GM12878 (cell line): Measurements from ENCODE around the gene CLEC4E. TPM values are rescaled to one million over a fixed set of nuclear protein-coding genes. Genes with fewer than 3 reads are reported as not detected.
A peak's percentile ranks its signal among the peaks of the same experiment; 100 is the strongest.

Experiments used
- ATAC-seq: fragments of 200-7000 bp; cut with Tn5 transposase; 3 replicates; pipeline ENCODE4 v1.9.1; 2020; ENCODE audit warnings: mild to moderate bottlenecking, moderate library complexity
- BruUV-seq: library from RNA; stranded (reverse); fragments of 400-500 nt; replicated peaks from 2 replicates; lab custom pipeline; 2021; lab: Mats Ljungman, UMichigan
- CTCF ChIA-PET: fragments of 300-600 bp; sonication (Branson Sonifier 250); formaldehyde crosslinking; extraction: SDS; loops from one replicate; lab custom pipeline; 2021; ENCODE audit warnings: inconsistent platforms; lab: Yijun Ruan, JAX
- POLR2A ChIA-PET: fragments of 350-600 bp; formaldehyde crosslinking; extraction: SDS; loops from one replicate; lab custom pipeline; 2021; ENCODE audit warnings: inconsistent platforms; lab: Charles Lee
- RAD21 ChIA-PET: fragments of 300-600 bp; sonication (Branson Sonifier 250); formaldehyde crosslinking; loops from one replicate; lab custom pipeline; 2023; ENCODE audit warnings: antibody characterized with exemption; ENCODE audit not compliant: unreplicated experiment; lab: Charles Lee
- SMC1A ChIA-PET: fragments of 300-600 bp; sonication (Branson Sonifier 250); formaldehyde crosslinking; loops from one replicate; lab custom pipeline; 2023; ENCODE audit not compliant: unreplicated experiment, uncharacterized antibody; lab: Charles Lee
- DNase-seq: peaks from one replicate; pipeline ENCODE4 v3.0.0-alpha.2; 2011; ENCODE audit warnings: low read depth, low spot score
- FAIRE-seq: peaks from 3 replicates; lab custom pipeline; 2011; peaks lifted over from hg19 to GRCh38; lab: Jason Lieb, UNC
- H2AFZ ChIP-seq: 2 replicates; pipeline ENCODE4 v1.6.0; 2011; ENCODE audit warnings: low read depth, low read length, control low read depth; ENCODE audit not compliant: control insufficient read depth
- H3K27ac ChIP-seq: 2 replicates; pipeline ENCODE4 v1.5.1; 2011; ENCODE audit warnings: control low read depth; ENCODE audit not compliant: control insufficient read depth, insufficient read depth
- H3K27me3 ChIP-seq, 2 experiments: replicated peaks in 1 of 2; 2 replicates each; pipeline versions ENCODE4 v1.6.0 to v1.6.1; 2011; ENCODE audit warnings: low read length in 1 of 2; ENCODE audit not compliant: control insufficient read depth in 2 of 2, insufficient read depth in 2 of 2
- H3K36me3 ChIP-seq, 2 experiments: 2 replicates each; pipeline ENCODE4 v1.5.1; 2011; ENCODE audit warnings: low read length in 1 of 2; ENCODE audit not compliant: control insufficient read depth in 2 of 2, insufficient read depth in 2 of 2
- H3K4me1 ChIP-seq: 2 replicates; pipeline ENCODE4 v1.6.1; 2011; ENCODE audit warnings: mild to moderate bottlenecking, low read length, moderate library complexity, mixed read lengths; ENCODE audit not compliant: control insufficient read depth, insufficient read depth
- H3K4me2 ChIP-seq: 2 replicates; pipeline ENCODE4 v1.6.0; 2011; ENCODE audit warnings: control low read depth; ENCODE audit not compliant: control insufficient read depth, insufficient read depth
- H3K4me3 ChIP-seq: fragments of 200-600 bp; sonication (generic); 2 replicates; pipeline ENCODE4 v1.5.1; 2016
- H3K79me2 ChIP-seq: 2 replicates; pipeline ENCODE4 v1.6.0; 2011; ENCODE audit warnings: low read length; ENCODE audit not compliant: control insufficient read depth, insufficient read depth
- H3K9ac ChIP-seq: 2 replicates; pipeline ENCODE4 v1.8.0; 2011; ENCODE audit warnings: low read length, control low read depth, mixed read lengths; ENCODE audit not compliant: control insufficient read depth, insufficient read depth
- H3K9me3 ChIP-seq: replicated peaks from 3 replicates; pipeline ENCODE4 v1.5.1; 2011; ENCODE audit warnings: mild to moderate bottlenecking, low read length; ENCODE audit not compliant: control insufficient read depth, insufficient read depth
- H4K20me1 ChIP-seq: 2 replicates; pipeline ENCODE4 v1.6.0; 2011; ENCODE audit not compliant: control insufficient read depth, insufficient read depth
- CTCF ChIP-seq, 3 experiments: IDR thresholded peaks in 2 of 3; conservative IDR thresholded peaks in 1 of 3; 2 replicates each; pipeline ENCODE4 v1.5.1; 2011; ENCODE audit warnings: low read depth in 3 of 3, low read length in 3 of 3, mild to moderate bottlenecking in 3 of 3, control low read depth in 2 of 3, moderate library complexity in 2 of 3, inconsistent platforms in 1 of 3, mixed read lengths in 1 of 3; ENCODE audit not compliant: control insufficient read depth in 2 of 3, insufficient read depth in 1 of 3; ENCODE audit errors: extremely low read depth in 1 of 3
- ESRRA ChIP-seq: IDR thresholded peaks from 2 replicates; pipeline ENCODE4 v1.6.1; 2012; ENCODE audit warnings: mild to moderate bottlenecking, low read length, improper control_type of control experiment
- MAX ChIP-seq: IDR thresholded peaks from 2 replicates; pipeline ENCODE4 v1.6.1; 2012; ENCODE audit warnings: low read depth, low read length, improper control_type of control experiment
- MYC ChIP-seq: IDR thresholded peaks from 2 replicates; pipeline ENCODE4 v1.6.1; 2011; ENCODE audit warnings: mild to moderate bottlenecking, low read length, moderate library complexity, inconsistent platforms; ENCODE audit not compliant: insufficient read depth, insufficient replicate concordance, insufficient read length, severe bottlenecking
- RUNX3 ChIP-seq: IDR thresholded peaks from 2 replicates; pipeline ENCODE4 v1.6.1; 2012; ENCODE audit warnings: low read length, inconsistent platforms
- WGBS: methylation state at CpG from one replicate; pipeline ENCODE4 v1.1.6; 2016; ENCODE audit warnings: low lambda C conversion rate; ENCODE audit not compliant: insufficient replicate concordance, insufficient coverage; ENCODE audit errors: missing lambda C conversion rate; 5-methylcytosine and 5-hydroxymethylcytosine counted together
- in situ Hi-C: fragments of 300-500 bp; cut with MboI; formaldehyde crosslinking; loops from 9 replicates; pipeline ENCODE4 v1.14.3; 2018; ENCODE audit warnings: mixed read lengths
- intact Hi-C: fragments of 100-400 bp; cut with micrococcal nuclease; formaldehyde crosslinking; loops from one replicate; pipeline ENCODE4 v1.14.2; 2022; ENCODE audit not compliant: unreplicated experiment
- polyA plus RNA-seq, 11 experiments: library from polyadenylated mRNA; depleted of rRNA in 4 of 11; unstranded in 6 of 11; stranded (reverse) in 5 of 11; fragments of >200 nt; fragmentation: Nextera tagmentation in 4 of 11; fragmentation: Illumina TruSeq in 1 of 11; extraction: Ambion mirVana in 4 of 11; extraction: Trizol in 1 of 11; gene quantifications; 1 replicate in 1 of 11; 2 replicates in 10 of 11; pipeline versions ENCODE4 v1.2.1 to v1.2.3, GENCODE V29; 2011 to 2016; ENCODE audit warnings: inconsistent platforms in 2 of 11, missing spikeins in 2 of 11, low read depth in 1 of 11
- total RNA-seq, 4 experiments: library from RNA; depleted of rRNA in 3 of 4; stranded (reverse); fragments of >200 nt in 3 of 4; fragmentation: Illumina TruSeq in 1 of 4; extraction: Trizol in 1 of 4; gene quantifications; 2 replicates each; pipeline versions ENCODE4 v1.2.1 to v1.2.3, GENCODE V29; 2013 to 2021
- TF ChIP-seq, protein P1 (sequence below): fragments of 150-350 bp; IDR thresholded peaks from 2 replicates; pipeline ENCODE4 v1.6.1; 2014; ENCODE audit warnings: mild to moderate bottlenecking, low read depth, low read length

Gene CLEC4E
- total and polyA plus RNA-seq, 10 of the 15 experiments (the other 5 are each of a cell fraction or from before 2014, with no cell fraction given) = not detected

DNA sequence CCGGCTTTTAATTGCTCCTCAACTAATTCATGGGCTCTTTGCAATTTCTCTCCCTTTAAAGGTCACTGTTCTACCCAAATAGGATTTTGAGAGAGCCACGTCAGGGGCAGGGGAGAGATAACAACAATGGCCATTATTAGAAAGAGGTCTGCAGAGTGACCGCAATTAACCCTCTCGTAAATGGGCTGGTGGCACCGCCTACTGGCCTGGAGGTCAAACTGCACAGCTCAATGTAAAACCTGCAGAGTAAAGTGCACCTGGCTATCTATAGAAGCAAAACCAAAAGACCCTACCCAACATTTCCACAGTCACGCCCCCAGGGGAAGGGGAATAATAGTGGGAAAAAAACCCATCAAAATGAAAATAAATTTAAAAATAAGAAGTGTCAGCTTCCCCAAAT, 21.6 kb upstream of the CLEC4E start:
- Histone ChIP-seq H4K20me1 (no peaks in the 10 kb centered on the region), H3K27ac (no peak overlapping the region), H3K4me3 (no peak overlapping the region), H3K36me3 (no peaks in the 10 kb centered on the region), H2AFZ (no peak overlapping the region), H3K9ac (no peak overlapping the region), H3K4me1 (no peaks in the 10 kb centered on the region), H3K27me3 (no peaks in the 10 kb centered on the region), H3K9me3 (peaks cover 2% of the 10 kb centered on the region; the same call in 2 of the 3 replicates), H3K79me2 (no peaks in the 10 kb centered on the region)
- POLR2A ChIA-PET = no interaction called here
- SMC1A ChIA-PET = interaction anchor here (0.9 kb wide), 1 partner anchor 28 kb away, joined by 3 read pairs; no protein-coding TSS in a partner anchor
- in situ Hi-C loops = no loop called here
- DNase-seq = no peak
- FAIRE-seq = no peak
- CTCF ChIA-PET = interaction anchor here (1.0 kb wide), 1 partner anchor 18 kb away, joined by 5 read pairs; no protein-coding TSS in a partner anchor
- no peak for ATAC-seq
- RAD21 ChIA-PET = no interaction called here
- 79% methylated on average over 6 of the region's 6 CpGs for WGBS
- TF ChIP-seq CTCF (IDR thresholded peaks at IDR 0.05 in 2 of 3, conservative IDR thresholded peaks at IDR 0.05 in 1 of 3; ENCODE audit: control insufficient read depth in 2 of 3, extremely low read depth in 1 of 3, insufficient read depth in 1 of 3, low read depth in 3 of 3, low read length in 3 of 3) = peak in 2 of 3 experiments; percentile 10 to 29; a peak in 3 of 6 replicates
- no peak for TF ChIP-seq MAX
- TF ChIP-seq, protein P1, sequence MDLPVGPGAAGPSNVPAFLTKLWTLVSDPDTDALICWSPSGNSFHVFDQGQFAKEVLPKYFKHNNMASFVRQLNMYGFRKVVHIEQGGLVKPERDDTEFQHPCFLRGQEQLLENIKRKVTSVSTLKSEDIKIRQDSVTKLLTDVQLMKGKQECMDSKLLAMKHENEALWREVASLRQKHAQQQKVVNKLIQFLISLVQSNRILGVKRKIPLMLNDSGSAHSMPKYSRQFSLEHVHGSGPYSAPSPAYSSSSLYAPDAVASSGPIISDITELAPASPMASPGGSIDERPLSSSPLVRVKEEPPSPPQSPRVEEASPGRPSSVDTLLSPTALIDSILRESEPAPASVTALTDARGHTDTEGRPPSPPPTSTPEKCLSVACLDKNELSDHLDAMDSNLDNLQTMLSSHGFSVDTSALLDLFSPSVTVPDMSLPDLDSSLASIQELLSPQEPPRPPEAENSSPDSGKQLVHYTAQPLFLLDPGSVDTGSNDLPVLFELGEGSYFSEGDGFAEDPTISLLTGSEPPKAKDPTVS = no peak
- no peak for TF ChIP-seq MYC
- no peak for TF ChIP-seq RUNX3
- no peak for TF ChIP-seq ESRRA
- TF ChIP-seq, all 136 proteins: peak for 1
- intact Hi-C loops = no loop called here
- no TSS peak for BruUV-seq
- no peak overlapping the region for H3K4me2 ChIP-seq
